ENCODE measurements around the gene PLXNA2. TPM values are rescaled to one million over a fixed set of nuclear protein-coding genes. Genes with fewer than 3 reads are reported as not detected.

Gene PLXNA2
- total RNA-seq, 2 experiments from 2014 or later: 0.23 TPM; not detected in 1

DNA sequence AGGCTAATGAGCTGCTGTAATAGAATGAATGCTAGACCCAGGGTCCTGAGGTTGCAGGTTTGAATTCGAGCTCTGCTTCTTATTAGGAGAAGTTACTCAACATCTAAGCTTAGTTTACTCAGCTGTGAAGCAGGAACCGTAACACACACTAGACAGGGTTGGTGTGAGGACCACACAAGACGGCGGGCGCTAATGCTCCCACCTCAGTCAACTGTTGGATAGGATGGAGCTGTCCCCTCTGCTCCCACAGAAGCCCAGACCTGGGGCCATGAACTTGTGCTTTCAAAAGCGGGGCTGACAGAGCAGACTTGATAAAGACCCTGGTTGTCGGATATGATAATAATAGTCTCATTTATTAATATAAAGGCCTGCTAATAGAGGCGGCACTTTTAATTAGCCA lies 234.9 kb downstream of the PLXNA2 start:
- Histone ChIP-seq H2AFZ (ENCODE audit: low read length) (no peak overlapping the region), H3K36me3 (ENCODE audit: insufficient read depth, low read length) (no peaks in the 10 kb centered on the region), H3K4me3 (ENCODE audit: low read depth, low read length, poor library complexity, severe bottlenecking) (no peak overlapping the region), H3K27ac (ENCODE audit: low read depth, low read length, poor library complexity, severe bottlenecking) (no peak overlapping the region), H3K9me3 (ENCODE audit: low read length) (no peaks in the 10 kb centered on the region), H4K20me1 (ENCODE audit: insufficient read depth, low read length) (no peaks in the 10 kb centered on the region), H3K4me1 (ENCODE audit: insufficient read depth, low read length, poor library complexity, severe bottlenecking) (no peaks in the 10 kb centered on the region), H3K4me2 (ENCODE audit: low read length) (no peak overlapping the region), H3K9me2 (ENCODE audit: insufficient read depth, low read length) (no peaks in the 10 kb centered on the region), H3K79me2 (ENCODE audit: insufficient read depth, low read depth, low read length) (no peaks in the 10 kb centered on the region)
- TF ChIP-seq EZH2phosphoT487 (IDR thresholded peaks at IDR 0.05; ENCODE audit: borderline replicate concordance, low read depth, low read length): no peak
- TF ChIP-seq, protein P1, sequence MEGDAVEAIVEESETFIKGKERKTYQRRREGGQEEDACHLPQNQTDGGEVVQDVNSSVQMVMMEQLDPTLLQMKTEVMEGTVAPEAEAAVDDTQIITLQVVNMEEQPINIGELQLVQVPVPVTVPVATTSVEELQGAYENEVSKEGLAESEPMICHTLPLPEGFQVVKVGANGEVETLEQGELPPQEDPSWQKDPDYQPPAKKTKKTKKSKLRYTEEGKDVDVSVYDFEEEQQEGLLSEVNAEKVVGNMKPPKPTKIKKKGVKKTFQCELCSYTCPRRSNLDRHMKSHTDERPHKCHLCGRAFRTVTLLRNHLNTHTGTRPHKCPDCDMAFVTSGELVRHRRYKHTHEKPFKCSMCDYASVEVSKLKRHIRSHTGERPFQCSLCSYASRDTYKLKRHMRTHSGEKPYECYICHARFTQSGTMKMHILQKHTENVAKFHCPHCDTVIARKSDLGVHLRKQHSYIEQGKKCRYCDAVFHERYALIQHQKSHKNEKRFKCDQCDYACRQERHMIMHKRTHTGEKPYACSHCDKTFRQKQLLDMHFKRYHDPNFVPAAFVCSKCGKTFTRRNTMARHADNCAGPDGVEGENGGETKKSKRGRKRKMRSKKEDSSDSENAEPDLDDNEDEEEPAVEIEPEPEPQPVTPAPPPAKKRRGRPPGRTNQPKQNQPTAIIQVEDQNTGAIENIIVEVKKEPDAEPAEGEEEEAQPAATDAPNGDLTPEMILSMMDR (conservative IDR thresholded peaks at IDR 0.05; ENCODE audit: low read length): no peak
- ChIA-PET CTCF (ENCODE audit: unreplicated experiment) (no interaction called here), POLR2A (no interaction called here)
- DNase-seq (ENCODE audit: low spot score): no peak
- intact Hi-C loops (cut with micrococcal nuclease; ENCODE audit: unreplicated experiment): no loop called here
- BruUV-seq (replicated peaks): no TSS peak

DNA sequence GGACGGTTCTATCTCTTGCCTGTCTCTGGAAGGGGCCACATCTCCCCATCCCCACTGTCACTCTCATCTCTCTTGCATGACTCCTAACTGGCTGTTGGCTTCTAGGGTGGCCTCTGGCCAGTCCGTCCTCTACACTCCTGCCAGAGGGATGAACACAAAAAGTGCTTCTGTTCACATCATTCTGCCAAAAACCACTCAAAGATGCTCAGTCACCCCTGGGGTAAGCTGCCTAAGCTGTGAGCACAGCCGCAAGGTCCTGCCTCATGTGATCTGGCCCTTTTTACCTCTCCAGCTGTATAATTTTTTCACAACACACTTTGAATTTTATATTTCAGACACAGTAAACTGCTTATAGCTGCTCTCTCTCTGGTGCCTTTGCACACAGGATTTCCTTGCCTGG lies 235.7 kb downstream of the PLXNA2 start:
- Histone ChIP-seq H4K20me1 (ENCODE audit: insufficient read depth, low read length) (no peaks in the 10 kb centered on the region), H3K9me2 (ENCODE audit: insufficient read depth, low read length) (no peaks in the 10 kb centered on the region), H3K4me2 (ENCODE audit: low read length) (no peak overlapping the region), H3K4me1 (ENCODE audit: insufficient read depth, low read length, poor library complexity, severe bottlenecking) (no peaks in the 10 kb centered on the region), H3K27ac (ENCODE audit: low read depth, low read length, poor library complexity, severe bottlenecking) (no peak overlapping the region), H3K79me2 (ENCODE audit: insufficient read depth, low read depth, low read length) (no peaks in the 10 kb centered on the region), H3K4me3 (ENCODE audit: low read depth, low read length, poor library complexity, severe bottlenecking) (no peak overlapping the region), H3K9me3 (ENCODE audit: low read length) (no peaks in the 10 kb centered on the region), H2AFZ (ENCODE audit: low read length) (no peak overlapping the region), H3K36me3 (ENCODE audit: insufficient read depth, low read length) (no peaks in the 10 kb centered on the region)
- no peak for DNase-seq (ENCODE audit: low spot score)
- intact Hi-C loops (cut with micrococcal nuclease; ENCODE audit: unreplicated experiment): no loop called here
- CTCF ChIA-PET (ENCODE audit: unreplicated experiment): no interaction called here
- TF ChIP-seq, protein P1 (conservative IDR thresholded peaks at IDR 0.05; ENCODE audit: low read length): no peak
- POLR2A ChIA-PET: interaction anchor here (0.6 kb wide), 1 partner anchor 358 kb away, joined by 3 read pairs; no protein-coding TSS in a partner anchor
- BruUV-seq (replicated peaks): no TSS peak

DNA sequence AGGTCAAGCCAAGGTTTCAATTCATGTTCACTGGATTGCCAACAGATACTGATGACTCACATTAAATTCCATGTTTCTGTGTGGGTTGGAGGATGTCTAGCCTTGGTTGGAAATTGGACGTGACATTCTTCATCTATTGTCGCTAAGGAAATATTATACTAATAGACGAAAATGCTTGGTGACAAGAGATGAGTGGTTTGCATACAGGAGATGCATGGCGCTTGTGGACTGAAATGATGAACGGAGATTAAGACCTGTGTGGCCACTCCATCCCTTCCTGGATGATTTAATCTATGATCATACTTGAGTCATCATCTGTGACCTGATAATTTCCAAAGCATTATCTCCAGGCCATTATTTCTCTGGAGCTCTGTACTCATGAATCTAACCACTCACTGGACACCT lies 236.2 kb downstream of the PLXNA2 start:
- no peaks in the 10 kb centered on the region for H3K9me2 ChIP-seq (ENCODE audit: insufficient read depth, low read length)
- no TSS peak for BruUV-seq (replicated peaks)
- H3K4me2 ChIP-seq (ENCODE audit: low read length): no peak overlapping the region
- H4K20me1 ChIP-seq (ENCODE audit: insufficient read depth, low read length): no peaks in the 10 kb centered on the region
- TF ChIP-seq, protein P1 (conservative IDR thresholded peaks at IDR 0.05; ENCODE audit: low read length): no peak
- no peak for TF ChIP-seq EZH2phosphoT487 (IDR thresholded peaks at IDR 0.05; ENCODE audit: borderline replicate concordance, low read depth, low read length)
- DNase-seq (ENCODE audit: low spot score): no peak
- H3K79me2 ChIP-seq (ENCODE audit: insufficient read depth, low read depth, low read length): no peaks in the 10 kb centered on the region
- no peaks in the 10 kb centered on the region for H3K4me1 ChIP-seq (ENCODE audit: insufficient read depth, low read length, poor library complexity, severe bottlenecking)
- intact Hi-C loops (cut with micrococcal nuclease; ENCODE audit: unreplicated experiment): no loop called here
- no peaks in the 10 kb centered on the region for H3K9me3 ChIP-seq (ENCODE audit: low read length)
- H3K4me3 ChIP-seq (ENCODE audit: low read depth, low read length, poor library complexity, severe bottlenecking): no peak overlapping the region
- no peaks in the 10 kb centered on the region for H3K36me3 ChIP-seq (ENCODE audit: insufficient read depth, low read length)
- no peak overlapping the region for H2AFZ ChIP-seq (ENCODE audit: low read length)
- no peak overlapping the region for H3K27ac ChIP-seq (ENCODE audit: low read depth, low read length, poor library complexity, severe bottlenecking)
- ChIA-PET CTCF (ENCODE audit: unreplicated experiment) (no interaction called here), POLR2A (interaction anchor here (0.6 kb wide), 2 partner anchors 10 to 359 kb away, joined by 3 read pairs; no protein-coding TSS in a partner anchor)

All from OCI-LY7 (cell line).